ENCODE measurements around the gene FPR1.

The FPR1 gene

DNA sequence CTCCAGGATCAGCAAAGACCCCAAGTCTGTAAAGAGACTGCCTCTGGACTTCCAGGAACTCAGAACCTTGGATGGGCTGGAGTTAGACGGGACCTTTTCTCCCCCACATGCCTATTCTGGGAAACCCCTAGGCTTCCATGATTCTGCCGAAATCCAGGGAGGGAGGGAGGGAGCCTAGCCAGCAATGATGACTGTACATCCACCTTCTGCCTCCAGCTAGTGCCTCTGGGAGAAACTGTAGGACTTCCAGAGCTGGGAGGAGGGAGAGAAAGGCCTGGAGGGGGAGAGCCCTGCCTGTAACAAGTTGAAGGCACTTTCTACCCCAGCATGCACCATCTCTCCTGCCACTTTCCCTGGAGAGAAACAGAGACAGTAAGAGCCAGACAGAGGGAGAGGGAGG, 21.9 kb downstream of the FPR1 start:
- peaks cover 5% of the 10 kb centered on the region for H3K9me3 Mint-ChIP-seq
- no peaks in the 10 kb centered on the region for H3K4me1 Mint-ChIP-seq
- no peak overlapping the region for H3K4me3 Mint-ChIP-seq
- H3K27me3 Mint-ChIP-seq: peaks cover 28% of the 10 kb centered on the region
- peaks cover 4% of the 10 kb centered on the region for H3K36me3 Mint-ChIP-seq
- H3K27ac Mint-ChIP-seq: no peak overlapping the region

DNA sequence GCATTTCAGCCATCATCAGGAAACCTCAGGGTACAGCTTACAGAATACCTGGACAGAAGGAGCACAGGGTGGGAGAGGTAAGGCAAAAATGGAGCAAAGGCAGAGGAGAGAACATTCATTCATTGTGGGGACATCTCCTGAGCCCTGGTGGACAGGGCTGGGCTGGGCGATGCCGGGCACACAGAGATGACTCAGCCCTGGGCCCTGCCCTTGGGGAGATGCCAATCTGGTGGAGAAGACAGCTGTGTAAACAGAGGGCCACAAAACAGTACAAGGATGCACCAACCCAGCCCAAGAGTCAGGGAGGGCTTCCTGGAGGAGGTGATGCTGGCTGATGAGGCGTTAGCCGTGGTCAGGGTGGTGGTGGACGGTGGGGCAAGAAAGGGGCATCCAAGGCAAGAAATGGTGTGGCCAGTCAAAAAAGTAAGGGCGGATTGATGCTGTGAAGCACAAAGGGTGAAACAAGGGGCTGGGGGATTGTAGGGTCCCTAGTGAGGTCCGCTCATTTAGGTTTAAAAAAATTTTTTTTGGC, 24.3 kb downstream of the FPR1 start:
- Mint-ChIP-seq H3K4me3 (no peak overlapping the region), H3K36me3 (peaks cover 4% of the 10 kb centered on the region), H3K27me3 (peaks cover 39% of the 10 kb centered on the region), H3K27ac (no peak overlapping the region), H3K4me1 (no peaks in the 10 kb centered on the region), H3K9me3 (peaks cover 5% of the 10 kb centered on the region)

DNA sequence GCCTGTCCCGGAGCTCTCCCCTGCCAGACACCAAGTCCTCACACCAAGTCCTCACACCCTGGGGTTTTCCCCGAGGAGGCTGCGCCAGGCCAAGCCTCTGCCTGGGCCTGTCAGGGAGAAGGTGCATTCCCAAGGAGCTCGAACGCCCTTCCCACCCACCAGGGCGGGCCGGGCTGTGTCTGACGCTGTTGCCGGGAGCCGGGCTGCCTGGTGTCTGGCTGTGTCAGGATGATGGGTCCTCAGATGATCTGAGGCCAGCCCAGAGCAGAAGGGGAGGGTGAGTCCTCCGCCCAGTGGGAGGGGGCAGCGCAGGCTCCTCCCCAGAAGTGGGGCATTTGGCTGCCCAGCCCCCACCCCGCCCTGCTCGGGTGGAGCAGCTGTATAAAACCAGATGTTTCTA, 25.6 kb downstream of the FPR1 start:
- peaks cover 3% of the 10 kb centered on the region for H3K36me3 Mint-ChIP-seq
- peaks cover 5% of the 10 kb centered on the region for H3K9me3 Mint-ChIP-seq
- H3K27me3 Mint-ChIP-seq: peaks cover 36% of the 10 kb centered on the region
- no peaks in the 10 kb centered on the region for H3K4me1 Mint-ChIP-seq
- no peak overlapping the region for H3K4me3 Mint-ChIP-seq
- H3K27ac Mint-ChIP-seq: no peak overlapping the region

DNA sequence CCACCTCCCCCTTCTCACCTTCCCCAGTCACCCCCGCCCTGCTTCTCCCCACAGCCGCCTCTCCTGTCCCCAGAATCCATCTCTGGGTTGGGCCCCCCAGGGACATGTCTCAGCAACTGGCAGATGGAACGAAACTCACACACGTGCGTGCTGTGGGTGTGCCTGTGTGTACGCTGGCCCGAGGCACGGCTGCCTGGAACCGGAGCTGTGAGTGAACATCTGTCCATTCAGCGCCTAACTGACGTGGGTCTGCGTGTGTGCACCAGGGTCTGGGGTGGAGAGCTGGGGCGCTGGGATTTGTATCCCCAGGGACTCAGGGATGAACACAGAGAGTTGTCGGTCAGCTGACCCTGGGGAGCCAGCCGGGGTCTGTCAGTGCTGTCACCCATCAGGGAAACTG, 27.1 kb downstream of the FPR1 start:
- H3K36me3 Mint-ChIP-seq: peaks cover 1% of the 10 kb centered on the region
- no peak overlapping the region for H3K27ac Mint-ChIP-seq
- H3K27me3 Mint-ChIP-seq: peaks cover 43% of the 10 kb centered on the region
- H3K4me3 Mint-ChIP-seq: no peak overlapping the region
- H3K4me1 Mint-ChIP-seq: no peaks in the 10 kb centered on the region
- H3K9me3 Mint-ChIP-seq: peaks cover 5% of the 10 kb centered on the region

DNA sequence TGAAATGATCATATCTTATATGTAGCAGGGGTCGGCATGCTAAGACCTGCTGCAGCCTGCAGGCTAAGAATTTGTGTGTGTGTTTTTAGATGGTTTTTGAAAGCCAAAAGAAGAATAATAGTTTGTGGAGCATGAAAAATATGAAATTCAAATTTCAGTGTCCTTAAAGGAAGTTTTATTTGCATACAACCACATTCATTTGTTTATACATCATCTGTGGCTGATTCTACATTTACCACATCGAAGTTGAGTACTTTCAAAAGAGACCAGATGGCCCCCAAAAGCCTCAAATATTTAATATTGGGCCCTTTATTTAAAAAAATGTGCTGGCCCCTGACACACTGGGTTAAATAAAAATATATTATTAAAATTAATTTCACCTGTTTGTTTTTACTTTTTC, 29.2 kb downstream of the FPR1 start:
- Mint-ChIP-seq H3K27me3 (peaks cover 40% of the 10 kb centered on the region), H3K4me1 (peaks cover 4% of the 10 kb centered on the region), H3K36me3 (peaks cover 1% of the 10 kb centered on the region), H3K9me3 (no peaks in the 10 kb centered on the region), H3K27ac (no peak overlapping the region), H3K4me3 (no peak overlapping the region)

DNA sequence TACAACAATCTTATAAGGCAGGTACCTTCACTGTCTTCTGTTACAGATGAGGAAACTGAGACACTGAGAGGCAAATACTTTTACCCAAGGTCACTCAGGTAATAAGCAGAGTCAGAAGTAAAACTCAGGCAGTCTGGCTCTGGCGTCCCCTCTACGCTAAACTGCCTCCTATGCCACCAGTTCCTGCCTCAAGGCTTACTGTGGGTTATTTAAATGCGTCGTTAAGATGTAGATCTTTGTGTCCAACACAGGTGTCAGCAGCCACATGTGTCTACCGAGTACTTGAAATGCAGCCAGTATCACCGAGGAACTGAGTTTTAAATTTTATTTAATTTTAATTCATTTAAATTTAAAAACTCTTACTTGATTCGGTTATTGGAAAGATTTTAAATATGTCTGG, 29.8 kb downstream of the FPR1 start:
- H3K4me3 Mint-ChIP-seq: no peak overlapping the region
- no peak overlapping the region for H3K27ac Mint-ChIP-seq
- peaks cover 4% of the 10 kb centered on the region for H3K4me1 Mint-ChIP-seq
- H3K36me3 Mint-ChIP-seq: peaks cover 1% of the 10 kb centered on the region
- no peaks in the 10 kb centered on the region for H3K9me3 Mint-ChIP-seq
- H3K27me3 Mint-ChIP-seq: peaks cover 38% of the 10 kb centered on the region

DNA sequence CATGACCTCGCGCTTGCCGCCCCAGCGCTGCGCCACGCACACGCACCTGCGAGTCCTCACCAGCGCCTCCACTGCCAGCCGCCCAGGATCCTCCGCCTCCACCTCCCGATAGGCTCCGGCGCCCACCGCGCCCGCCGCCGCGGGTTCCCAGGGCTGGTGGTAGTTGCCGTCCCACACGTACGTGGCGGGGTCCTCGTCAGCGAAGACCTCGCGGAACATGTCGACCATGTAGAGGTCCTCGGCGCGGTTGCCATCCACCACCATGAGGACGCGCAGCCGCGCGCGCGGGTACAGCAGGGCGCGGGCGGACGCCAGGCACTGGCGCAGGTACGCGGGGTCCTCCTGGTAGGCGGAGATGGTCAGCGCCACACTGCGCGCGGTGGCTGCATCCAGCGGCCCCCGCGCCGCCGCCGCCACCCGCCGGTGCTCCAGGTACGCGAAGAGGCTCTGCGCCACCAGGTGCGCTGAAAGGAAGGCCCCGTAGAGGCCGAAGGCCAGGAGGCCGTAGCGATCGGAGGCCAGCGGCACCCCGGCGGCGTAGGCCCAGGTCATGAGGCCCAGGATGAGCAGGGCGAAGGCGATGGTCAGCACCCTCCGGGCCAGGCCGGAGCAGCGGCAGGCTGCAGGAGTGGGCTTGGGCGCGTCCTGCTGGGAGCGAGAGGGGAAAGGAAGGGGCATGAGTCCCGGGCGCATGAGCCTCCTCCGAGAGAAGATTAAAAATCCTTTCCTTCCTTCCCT, 32.3 kb downstream of the FPR1 start:
- H3K4me1 Mint-ChIP-seq: peaks cover 15% of the 10 kb centered on the region
- no peak overlapping the region for H3K27ac Mint-ChIP-seq
- H3K36me3 Mint-ChIP-seq: no peaks in the 10 kb centered on the region
- peaks cover 29% of the 10 kb centered on the region for H3K27me3 Mint-ChIP-seq
- no peaks in the 10 kb centered on the region for H3K9me3 Mint-ChIP-seq
- H3K4me3 Mint-ChIP-seq: no peak overlapping the region

DNA sequence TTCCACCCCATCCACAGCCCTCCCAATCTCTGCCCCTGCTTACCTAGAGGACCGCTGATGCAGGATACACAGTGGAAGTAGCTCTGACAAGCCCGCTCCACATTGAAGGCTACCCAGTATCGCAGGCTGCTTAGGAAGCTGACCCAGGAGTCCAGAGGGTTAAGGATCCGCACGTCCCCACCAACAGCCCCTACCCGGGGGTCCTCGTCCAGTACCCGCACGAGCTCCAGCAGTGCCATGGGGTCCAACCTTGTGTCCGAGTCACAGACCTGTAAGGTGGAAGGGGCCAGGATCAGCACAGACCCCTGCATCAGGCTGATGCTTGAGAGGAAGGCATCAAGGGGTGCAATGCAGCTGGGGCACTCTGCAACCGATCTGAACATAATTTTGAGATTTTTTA, 34.8 kb downstream of the FPR1 start:
- Mint-ChIP-seq H3K9me3 (no peaks in the 10 kb centered on the region), H3K36me3 (peaks cover 3% of the 10 kb centered on the region), H3K27me3 (peaks cover 20% of the 10 kb centered on the region), H3K27ac (no peak overlapping the region), H3K4me3 (no peak overlapping the region), H3K4me1 (peaks cover 15% of the 10 kb centered on the region)

DNA sequence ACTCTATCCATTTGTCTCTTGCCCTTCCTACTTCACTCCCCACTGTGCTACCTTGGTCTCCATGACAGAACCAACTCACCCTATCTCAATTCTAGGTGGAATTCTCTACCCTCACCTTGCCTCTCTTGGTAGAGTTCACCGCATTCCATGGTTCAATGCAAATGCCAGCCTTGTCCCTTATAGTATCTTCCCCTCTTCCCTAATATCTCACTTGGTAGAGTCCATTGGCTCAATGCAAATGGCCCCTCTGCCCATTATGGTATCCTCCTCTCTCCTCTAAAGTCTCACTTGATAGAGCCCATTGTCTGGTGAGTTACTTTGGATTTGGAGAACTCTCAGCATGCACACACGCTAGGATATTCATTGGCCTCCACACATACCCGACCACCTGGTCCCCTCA, 35.8 kb downstream of the FPR1 start:
- Mint-ChIP-seq H3K27me3 (peaks cover 19% of the 10 kb centered on the region), H3K36me3 (peaks cover 5% of the 10 kb centered on the region), H3K27ac (peak overlapping the region; percentile 30), H3K4me1 (peaks cover 15% of the 10 kb centered on the region), H3K4me3 (no peak overlapping the region), H3K9me3 (no peaks in the 10 kb centered on the region)

DNA sequence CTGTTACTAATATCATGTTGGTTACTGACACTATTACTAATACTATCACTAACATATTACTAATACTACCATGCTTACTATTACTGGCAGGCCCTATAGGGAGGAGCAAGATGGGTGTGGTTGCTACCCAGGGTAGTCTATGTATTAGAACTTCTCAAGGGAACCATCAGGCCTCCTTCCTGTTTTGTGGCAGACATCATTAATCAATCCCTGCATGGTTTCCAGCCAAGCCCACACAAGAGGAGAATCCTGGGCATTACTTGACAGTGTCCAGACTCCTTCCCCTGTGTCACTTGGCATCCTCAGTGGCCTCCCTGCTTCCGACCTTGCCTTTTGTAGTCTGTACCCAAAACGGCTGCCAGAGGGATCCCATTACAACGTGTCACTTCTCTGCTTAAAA, 36.8 kb downstream of the FPR1 start:
- no peak overlapping the region for H3K4me3 Mint-ChIP-seq
- peaks cover 12% of the 10 kb centered on the region for H3K27me3 Mint-ChIP-seq
- H3K4me1 Mint-ChIP-seq: peaks cover 15% of the 10 kb centered on the region
- H3K36me3 Mint-ChIP-seq: peaks cover 5% of the 10 kb centered on the region
- no peak overlapping the region for H3K27ac Mint-ChIP-seq
- no peaks in the 10 kb centered on the region for H3K9me3 Mint-ChIP-seq

DNA sequence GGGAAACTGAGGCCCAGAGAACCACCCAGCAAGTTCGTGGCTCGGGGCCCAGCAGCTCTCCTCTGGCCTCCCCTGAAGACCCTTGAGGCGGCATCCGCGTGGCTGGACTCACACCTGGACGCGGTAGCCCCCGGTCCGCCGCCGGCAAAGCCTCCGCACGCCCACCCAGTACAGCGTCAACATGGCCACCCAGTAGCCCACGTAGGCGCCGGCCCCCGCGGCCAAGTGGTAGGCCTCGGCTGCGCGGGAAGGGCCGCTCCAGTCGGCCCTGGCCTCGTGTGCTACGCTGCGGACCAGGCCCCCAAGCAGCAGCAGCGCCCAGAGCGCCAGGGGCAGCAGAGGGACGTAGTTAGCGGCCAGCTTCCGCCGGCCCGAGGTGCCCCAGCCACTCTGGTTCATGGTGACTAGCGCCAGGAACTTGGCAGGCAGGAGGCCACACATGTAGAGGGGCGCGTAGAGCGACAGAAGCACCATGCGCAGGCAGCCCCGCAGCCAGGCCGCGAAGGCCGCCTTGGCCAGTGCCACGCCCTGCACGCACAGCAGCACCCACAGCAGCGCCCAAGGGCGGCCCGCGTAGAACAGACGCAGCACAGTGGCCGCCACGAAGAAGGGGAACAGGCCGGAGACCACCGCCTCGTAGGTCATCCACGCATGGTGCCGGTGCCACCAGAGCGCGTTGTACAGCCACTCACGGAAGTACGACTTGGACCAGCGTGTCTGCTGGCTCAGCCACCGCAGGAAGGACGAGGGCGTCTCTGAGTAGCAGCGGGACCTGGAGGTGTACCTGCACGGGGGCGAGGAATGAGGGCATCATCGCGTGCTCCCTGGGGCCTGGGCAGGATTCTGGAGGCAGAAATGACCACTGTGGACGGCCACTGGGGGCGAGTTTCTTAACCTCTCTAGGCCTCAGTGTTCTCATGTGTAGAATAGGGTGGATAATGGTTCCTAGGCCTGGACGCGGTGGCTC, 38.1 kb downstream of the FPR1 start:
- Mint-ChIP-seq H3K4me3 (no peak overlapping the region), H3K36me3 (peaks cover 5% of the 10 kb centered on the region), H3K27me3 (peaks cover 8% of the 10 kb centered on the region), H3K27ac (no peak overlapping the region), H3K9me3 (no peaks in the 10 kb centered on the region), H3K4me1 (peaks cover 11% of the 10 kb centered on the region)

DNA sequence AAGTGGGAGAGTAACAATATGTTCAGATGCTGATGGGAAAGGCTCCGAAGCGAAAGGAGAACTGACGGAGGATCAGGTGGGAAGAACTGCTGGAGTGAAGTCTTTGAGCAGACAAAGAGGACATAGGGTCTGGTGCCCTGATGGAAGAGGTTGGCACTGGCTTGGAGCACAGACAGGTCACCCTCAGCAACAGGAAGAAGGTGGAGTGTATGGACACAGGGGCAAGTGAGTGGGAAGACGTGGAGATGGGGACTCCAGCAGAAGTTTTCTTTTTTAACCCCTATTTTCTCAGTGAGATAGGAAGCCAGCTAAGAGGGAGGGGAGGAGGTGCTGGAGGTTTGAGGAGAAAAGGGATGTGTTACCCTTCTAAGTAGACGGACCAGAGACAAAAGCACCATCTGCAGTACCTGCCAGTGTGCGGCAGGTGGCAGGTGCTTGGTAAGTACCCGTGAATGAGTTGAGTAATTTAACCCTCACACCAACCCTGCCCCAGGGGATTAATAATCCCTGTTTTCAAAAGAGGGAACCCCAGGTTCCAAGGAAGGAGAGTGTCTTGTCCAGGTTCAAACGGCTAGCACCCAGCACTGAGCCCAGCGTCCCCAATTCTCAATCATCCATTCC, 39.1 kb downstream of the FPR1 start:
- Mint-ChIP-seq H3K36me3 (peaks cover 5% of the 10 kb centered on the region), H3K27me3 (peaks cover 5% of the 10 kb centered on the region), H3K4me3 (no peak overlapping the region), H3K9me3 (no peaks in the 10 kb centered on the region), H3K27ac (no peak overlapping the region), H3K4me1 (peaks cover 11% of the 10 kb centered on the region)

DNA sequence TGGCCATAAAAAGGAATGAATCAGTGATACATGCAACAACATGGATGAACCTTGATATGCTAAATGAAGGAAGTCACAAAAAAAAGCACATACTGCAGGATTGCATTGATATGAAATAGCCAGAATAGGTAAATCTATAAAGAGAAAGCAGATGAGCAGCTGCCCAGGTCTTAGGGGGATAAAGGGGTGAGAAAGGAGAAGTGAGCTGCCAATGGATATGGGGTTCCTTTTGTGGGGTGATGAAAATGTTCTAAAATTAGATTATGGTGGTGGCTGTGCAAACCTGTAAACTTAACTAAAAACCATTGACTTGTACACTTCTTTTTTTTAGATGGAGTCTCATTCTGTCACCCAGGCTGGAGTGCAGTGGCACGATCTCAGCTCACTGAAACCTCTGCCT, 40.0 kb downstream of the FPR1 start:
- peaks cover 7% of the 10 kb centered on the region for H3K36me3 Mint-ChIP-seq
- H3K27me3 Mint-ChIP-seq: peaks cover 4% of the 10 kb centered on the region
- H3K4me3 Mint-ChIP-seq: no peak overlapping the region
- H3K4me1 Mint-ChIP-seq: peaks cover 11% of the 10 kb centered on the region
- H3K9me3 Mint-ChIP-seq: no peaks in the 10 kb centered on the region
- H3K27ac Mint-ChIP-seq: no peak overlapping the region

DNA sequence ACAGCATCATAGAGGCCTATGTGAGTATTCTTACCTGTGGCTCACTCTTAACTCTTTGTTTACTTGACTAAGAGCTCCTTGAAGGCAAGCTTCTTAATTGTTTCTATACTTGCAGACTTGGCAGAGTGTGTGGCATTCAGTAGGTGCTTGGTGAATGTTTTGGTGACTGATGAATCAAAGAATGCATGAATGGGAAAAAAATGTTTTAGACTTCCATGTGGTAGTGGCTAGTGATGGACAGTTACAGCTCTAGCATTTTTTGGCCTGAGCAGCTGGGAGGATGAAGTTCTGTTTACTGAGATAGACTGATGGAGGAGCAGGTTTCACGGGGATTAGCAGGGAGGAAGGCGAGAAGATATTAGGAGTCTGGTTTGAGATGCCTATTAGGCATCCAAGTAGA, 41.5 kb downstream of the FPR1 start:
- no peaks in the 10 kb centered on the region for H3K9me3 Mint-ChIP-seq
- no peak overlapping the region for H3K4me3 Mint-ChIP-seq
- no peak overlapping the region for H3K27ac Mint-ChIP-seq
- H3K36me3 Mint-ChIP-seq: peaks cover 16% of the 10 kb centered on the region
- H3K4me1 Mint-ChIP-seq: peaks cover 18% of the 10 kb centered on the region
- no peaks in the 10 kb centered on the region for H3K27me3 Mint-ChIP-seq

DNA sequence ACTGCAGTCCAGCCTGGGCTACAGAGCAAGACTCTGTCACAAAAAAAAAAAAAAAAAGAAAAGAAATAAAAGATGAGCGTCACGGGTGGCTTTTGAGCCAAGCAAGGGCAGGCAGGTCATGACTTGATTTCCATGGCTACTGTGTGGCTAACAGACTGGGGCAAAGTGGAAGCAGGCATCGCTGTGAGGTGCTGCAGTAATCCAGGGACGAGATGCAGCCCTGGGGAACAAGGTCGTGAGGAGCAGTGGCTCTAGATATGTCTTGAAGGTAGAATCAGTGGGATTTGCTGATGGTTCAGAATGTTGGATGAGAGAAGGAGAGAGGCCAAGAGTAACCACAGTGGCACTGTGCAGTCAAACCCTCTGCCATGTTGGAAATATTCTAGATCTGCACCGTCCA, 42.1 kb downstream of the FPR1 start:
- H3K36me3 Mint-ChIP-seq: peaks cover 17% of the 10 kb centered on the region
- no peaks in the 10 kb centered on the region for H3K27me3 Mint-ChIP-seq
- no peak overlapping the region for H3K4me3 Mint-ChIP-seq
- no peak overlapping the region for H3K27ac Mint-ChIP-seq
- H3K9me3 Mint-ChIP-seq: no peaks in the 10 kb centered on the region
- peaks cover 19% of the 10 kb centered on the region for H3K4me1 Mint-ChIP-seq

DNA sequence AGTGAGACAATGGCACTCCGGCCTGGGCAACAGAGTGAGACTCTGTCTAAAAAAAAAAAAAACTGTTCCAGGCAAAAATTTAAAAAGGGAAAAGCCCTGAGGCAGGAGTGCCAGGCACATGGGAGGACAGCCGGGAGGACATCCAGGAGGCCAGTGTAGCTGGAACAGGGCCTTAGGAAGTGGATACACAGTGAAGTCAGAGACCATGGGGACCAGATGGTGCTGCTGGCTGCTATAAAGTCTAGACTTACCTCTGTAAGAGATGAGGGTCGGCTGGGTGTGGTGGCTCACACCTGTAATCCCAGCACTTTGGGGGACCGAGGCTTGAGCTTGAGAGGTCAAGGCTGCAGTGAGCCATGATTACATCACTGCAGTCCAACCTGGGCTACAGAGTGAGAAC, 42.9 kb downstream of the FPR1 start:
- Mint-ChIP-seq H3K27ac (no peak overlapping the region), H3K4me1 (peaks cover 21% of the 10 kb centered on the region), H3K27me3 (no peaks in the 10 kb centered on the region), H3K9me3 (no peaks in the 10 kb centered on the region), H3K4me3 (no peak overlapping the region), H3K36me3 (peaks cover 17% of the 10 kb centered on the region)

Data from activated naive CD4-positive, alpha-beta T cell treated with anti-CD3 and anti-CD28 coated beads, Interleukin-2, amount 50 U/mL, for 24 hours (primary cell).